ENCODE measurements around the gene RAB10.
"Not testable (repeated sequence)": the region's sequence is repeated elsewhere in the genome, so short reads cannot be mapped to it uniquely, and the experiment has no call there.

The RAB10 gene

DNA sequence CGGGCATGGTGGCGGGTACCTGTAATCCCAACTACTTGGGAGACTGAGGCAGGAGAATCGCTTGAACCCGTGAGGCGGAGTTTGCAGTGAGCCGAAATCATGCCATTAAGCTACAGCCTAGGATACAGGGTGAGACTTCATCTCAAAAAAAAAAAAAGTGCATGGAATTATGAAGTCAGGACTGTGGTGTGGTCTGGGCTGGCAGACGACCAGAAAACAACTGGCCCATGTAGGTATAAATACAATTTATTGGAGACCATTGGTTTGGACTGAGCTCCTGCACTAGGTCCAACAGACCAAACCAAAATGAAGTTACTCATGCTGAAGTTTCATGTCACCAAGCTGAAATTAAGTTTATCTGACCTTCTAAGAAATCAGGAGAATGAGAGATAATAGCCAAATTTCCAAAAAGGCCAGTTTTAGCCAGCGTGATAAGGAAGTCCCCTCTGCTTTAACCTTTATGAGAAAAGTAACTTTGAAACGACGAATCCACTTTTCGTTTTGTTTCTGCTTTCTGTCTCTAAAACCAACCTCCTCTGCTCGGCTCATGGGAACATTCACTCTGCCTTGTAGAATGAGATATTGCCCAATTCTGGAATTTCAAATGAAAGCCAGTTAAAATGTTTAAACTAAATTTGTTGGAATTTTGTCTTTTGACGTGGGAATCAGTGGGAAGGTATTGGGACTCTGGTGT, 17.7 kb upstream of the RAB10 start:
- DNase-seq (ENCODE audit: low read depth) = peak; percentile 45

DNA sequence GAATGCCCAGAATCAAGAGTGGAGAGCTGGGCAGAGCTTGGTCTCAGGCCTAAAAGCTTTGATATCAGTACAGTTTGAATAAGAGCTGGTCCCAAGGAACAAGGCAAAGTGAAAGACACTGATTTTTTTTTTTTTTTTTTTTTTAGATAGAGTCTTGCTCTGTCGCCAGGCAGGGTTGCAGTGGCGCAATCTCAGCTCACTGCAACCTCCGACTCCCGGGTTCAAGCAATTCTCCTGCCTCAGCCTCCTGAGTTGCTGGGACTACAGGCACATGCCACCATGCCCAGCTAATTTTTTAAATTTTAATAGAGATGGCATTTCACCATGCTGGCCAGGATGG, 17.2 kb upstream of the RAB10 start:
- not testable (repeated sequence) for DNase-seq (ENCODE audit: low read depth)

DNA sequence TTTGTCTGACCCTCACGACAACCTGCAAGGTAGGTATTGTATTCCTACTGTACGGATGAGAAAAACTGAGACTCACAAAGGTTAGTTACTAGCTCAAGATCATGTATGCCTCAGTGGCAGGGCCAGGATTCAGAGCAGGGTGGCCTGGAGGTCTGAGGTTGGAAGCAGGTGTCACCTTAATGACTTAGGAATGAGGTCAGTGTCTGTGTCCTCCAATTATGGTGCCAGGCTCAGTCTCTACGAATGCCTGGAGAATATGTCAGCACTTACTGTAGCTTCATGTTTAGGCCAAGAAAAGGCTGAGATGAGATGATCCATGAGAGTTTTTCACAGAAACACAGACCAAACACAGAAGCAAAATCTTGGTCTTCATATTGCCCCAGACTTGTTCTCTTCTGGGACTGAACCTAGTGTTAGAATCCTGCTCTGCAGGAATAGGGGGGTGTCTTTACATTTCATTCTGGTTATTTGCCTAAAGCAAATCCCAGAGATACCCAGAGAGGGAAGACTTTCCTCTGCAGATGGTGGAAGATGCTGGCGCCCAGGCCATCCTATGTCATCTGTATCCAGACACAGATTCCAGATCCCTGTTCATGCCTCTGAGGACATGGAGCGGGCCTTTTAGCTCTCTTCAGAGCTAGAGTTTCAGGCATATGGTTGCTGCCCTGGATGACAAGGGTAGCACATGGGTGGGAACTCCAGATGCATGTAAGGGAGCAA, 16.3 kb upstream of the RAB10 start:
- no peak for DNase-seq (ENCODE audit: low read depth)

DNA sequence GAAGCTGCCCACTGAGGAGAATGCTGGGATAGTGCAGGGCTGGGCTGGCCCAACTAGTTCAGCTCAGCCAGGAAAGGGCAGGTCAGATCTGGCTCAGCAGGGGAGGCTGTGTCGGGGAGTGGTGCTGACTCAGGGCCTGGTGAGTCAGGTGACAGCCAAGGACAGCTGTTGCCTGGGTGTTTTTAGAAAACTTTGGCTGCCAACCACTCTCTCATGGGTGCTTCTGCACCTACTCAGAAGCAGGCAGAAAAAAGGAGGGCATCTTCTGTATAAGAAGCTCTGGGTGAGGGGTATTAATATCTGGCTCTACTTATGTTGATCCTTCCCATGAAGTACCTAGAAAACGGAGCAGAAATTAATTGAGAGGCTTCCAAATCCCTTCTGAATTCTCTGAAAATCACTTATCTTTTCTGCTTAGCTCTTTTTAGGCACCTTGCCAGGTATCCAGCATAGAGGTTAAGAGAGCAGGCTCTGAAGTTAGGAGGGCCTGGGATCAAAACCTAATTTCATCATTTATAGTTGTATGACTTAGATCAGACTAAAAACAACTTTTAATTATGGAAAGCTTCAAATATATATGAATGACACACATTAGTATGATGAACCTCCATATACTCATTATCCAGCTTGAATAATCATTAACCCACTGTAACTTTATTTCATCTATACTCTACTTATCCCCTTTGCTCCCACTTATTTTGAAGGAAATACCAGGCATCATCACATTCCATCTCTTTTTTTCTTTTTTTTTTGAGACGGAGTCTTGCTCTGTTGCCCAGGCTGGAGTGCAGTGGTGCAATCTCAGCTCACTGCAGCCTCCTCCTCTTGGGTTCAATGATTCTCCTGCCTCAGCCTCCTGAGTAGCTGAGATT, 15.5 kb upstream of the RAB10 start:
- peak; percentile 82 for DNase-seq (ENCODE audit: low read depth)

DNA sequence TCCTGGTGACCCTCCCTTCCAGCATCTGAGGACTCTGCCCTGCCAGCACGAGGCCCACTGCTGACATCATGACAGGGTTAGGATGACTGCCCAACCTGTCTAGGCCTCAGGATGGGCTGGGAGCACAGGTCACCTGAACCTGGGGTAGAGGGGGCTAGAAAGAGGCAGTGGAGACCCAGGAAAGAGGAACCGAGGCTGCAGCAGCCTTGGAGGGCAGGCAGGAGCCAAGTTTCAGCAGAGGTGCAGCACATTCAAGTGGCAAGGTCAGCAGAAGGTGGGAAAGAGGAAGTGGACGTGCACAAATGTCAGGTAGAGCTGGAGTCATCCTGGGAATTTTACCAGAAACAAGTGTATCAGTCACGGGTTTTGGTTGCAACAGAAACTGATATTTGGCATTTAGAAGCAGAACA, 13.6 kb upstream of the RAB10 start:
- DNase-seq (ENCODE audit: low read depth) = no peak

DNA sequence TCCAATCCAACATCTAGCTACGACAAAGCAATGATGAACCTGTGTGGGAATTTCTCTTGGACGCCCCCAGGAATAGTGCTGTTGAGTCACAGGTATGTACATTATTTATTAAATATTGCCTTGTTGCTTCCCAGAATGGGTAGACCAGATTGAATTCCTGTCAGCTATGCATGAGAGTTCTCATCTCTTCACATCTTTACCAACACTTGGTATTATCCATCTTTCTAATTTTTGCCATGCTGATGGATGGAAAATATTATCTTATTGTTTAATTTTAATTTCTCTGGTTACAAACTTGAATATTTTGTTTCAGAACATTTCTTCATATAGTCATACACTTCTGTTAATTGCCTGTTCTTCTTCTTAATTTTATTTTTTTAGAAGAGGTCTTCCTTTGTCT, 9.6 kb upstream of the RAB10 start:
- no peak for DNase-seq (ENCODE audit: low read depth)

DNA sequence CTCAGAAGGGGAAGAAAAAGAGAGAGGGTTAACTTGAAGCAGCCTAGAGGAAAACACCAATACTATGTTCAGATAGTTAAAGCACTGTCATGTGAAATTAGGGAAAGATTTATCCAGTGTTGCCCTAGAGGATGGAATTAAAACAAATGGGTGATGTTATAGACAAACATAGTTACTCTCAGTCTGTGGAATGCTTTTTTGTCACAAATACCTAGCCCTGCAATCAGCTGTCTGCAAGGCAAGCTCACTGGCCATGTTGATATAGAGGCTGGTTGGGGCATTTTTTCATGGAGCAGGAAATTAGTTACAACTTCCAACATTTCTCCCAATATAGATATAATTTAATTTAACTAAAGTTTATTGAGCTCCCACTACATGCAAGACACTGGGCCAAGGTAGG, 8.4 kb upstream of the RAB10 start:
- DNase-seq (ENCODE audit: low read depth) = no peak

DNA sequence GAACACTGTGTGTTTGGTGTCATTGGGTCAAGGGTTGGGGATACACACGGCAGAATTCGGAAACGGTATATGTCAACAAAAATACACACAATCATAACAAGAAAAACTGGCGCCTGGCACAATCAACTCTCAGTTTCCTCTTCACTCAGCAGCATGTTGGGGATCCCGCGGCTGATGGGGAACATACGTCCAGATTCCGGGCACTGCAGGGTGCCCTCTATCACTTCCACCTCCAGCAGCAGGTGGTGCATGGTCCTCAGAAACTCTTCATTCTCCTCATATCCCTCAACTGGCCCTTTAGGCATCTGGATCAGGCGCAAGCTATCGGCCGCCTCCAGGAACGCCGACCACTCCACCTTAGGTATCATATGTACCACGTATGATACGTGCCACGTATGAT, 5.8 kb upstream of the RAB10 start:
- DNase-seq (ENCODE audit: low read depth) = not testable (repeated sequence)

DNA sequence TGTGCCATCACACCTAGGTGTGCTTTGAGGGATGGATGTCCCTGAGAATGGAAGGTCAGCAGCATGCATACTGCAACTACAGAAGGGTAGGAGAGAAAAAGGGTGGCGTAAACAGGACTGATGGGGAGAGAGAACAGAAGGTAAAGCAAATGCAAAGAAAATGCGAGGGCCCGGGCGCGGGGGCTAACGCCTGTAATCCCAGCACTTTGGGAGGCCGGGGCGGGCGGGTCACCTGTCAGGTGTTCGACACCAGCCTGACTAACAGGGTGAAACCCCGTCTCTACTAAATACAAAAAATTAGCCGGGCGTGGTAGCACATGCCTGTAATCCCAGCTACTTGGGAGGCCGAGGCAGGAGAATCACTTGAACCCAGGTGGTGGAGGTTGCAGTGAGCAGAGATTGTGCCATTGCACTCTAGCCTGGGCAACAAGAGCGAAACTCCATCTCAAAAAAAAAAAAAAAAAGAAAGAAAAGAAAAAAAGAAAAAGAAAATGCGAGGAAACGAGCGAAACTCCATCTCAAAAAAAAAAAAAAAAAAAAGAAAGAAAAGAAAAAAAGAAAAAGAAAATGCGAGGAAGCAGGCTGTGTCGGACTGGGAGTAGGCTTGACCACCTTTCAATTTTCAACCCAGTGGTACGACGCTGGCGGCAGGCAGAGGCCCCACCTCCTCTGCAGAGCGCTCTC, 1.2 kb upstream of the RAB10 start:
- DNase-seq (ENCODE audit: low read depth) = not testable (repeated sequence)

DNA sequence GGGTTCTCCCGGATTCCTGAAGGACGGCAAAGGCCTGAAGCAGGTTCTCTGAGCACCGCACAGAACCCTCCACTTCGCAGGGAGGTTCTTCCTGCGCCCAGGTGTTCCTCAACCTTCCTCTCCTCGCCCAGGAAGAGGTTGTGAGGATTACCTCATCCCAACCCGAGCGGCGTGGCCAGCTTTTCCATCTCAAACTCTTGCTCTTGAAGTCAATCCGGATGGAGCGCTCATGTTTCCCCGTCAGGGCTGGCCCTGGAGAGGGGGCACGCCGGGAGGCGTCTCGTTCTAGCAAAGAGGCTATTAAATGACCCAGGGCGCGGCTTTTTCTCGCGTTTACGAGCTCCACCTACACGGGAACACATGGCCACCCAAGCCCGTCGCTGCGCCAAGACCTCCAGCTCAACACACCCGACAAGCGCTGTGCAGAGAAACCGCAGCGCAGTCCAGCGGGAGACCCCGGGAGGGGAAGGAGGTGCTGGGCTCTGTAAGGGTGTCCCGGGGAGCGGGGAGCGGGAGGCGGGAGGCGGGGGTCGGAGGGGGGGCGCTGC, 540 bp upstream of the RAB10 start:
- peak; percentile 86 for DNase-seq (ENCODE audit: low read depth)

DNA sequence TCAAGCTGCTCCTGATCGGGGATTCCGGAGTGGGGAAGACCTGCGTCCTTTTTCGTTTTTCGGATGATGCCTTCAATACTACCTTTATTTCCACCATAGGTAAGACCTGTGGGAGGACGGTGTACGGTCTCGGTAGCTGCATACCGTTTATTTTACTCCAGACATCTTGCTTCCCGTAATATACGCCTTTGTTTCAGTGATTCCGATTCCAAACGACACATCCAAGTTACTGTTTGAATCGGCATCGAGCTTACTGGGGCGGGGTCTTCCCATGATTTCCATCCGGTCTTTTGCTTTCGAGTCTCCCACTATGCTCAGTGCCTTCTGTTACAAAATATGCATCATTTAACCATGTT, 731 bp downstream of the RAB10 start:
- DNase-seq (ENCODE audit: low read depth) = no peak

DNA sequence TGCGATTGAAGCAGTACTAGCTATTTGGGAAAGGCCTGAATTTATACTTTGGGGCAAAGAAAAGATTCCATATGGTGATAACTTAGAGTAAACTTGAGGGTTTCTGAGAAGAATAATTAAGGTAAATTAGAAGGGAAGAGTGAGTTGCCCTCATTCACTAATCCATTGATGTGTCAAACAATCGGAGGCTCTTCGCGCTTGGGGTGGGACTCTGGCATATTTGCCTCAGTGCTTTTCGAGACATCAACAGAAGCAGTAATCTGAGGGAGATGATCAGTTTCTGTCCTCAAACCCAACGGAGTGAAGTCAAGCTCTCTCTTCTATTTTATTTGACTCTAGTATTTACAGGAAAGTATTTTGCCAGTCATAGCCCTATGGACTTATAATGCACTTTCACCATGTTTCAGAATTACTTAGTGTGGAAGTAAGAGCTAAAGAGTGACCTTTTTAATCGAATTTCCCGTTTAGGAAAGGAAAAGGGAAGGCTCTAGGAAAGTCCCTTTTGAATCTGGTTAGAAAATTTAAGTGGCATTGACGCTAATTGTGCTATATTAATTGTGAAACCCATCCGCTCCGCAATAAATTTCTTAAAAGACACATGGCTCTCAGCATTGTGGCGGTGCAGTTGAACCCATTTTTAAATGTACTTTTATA, 1.3 kb downstream of the RAB10 start:
- no peak for DNase-seq (ENCODE audit: low read depth)

DNA sequence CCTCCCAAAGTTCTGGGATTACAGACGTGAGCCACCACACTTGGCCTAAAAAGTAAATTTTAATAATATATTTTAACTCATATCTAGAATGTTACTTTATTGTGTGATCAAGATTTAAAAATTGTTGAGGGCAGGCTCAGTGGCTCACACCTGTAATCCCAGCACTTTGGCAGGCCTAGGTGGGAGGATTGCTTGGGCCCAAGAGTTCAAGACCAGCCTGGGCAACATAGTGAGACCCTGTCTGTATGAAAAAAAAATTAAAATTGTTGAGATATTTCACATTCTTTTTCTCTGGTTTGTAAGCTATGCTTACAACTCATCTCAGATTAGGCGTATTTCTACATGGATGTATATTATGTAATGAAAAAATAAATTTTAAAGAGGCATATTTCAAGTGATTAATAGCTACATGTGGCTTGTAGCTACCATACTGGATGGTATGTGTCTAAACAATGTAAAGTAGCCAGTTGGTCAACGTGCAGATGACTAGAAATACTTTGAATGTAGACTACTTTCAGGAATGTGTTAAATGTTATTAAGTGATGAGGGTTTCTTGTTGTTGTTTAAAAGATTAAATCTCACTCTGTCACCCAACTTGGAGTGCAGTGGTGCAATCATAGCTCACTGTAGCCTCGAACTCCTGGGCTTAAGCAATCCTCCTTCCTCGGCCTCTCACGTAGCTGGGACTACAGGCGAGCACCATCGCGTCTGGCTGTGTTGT, 5.9 kb downstream of the RAB10 start:
- no peak for DNase-seq (ENCODE audit: low read depth)

DNA sequence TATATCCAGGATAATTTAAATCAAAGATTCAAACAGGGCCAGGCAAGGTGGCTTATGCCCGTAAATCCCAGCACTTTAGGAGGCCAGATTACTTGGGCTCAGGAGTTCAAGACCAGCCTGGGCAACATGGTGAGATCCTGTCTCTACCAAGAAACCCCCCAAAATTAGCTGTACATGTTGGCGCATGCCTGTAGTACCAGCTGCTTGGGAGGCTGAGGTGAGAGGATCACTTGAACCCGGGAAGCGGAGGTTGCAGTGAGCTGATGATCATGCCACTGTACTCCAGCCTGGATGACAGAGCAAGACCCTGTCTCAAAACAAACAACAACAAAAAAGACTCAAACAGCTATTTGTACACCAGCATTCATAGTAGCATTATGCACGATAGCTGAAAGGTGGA, 9.2 kb downstream of the RAB10 start:
- no peak for DNase-seq (ENCODE audit: low read depth)

DNA sequence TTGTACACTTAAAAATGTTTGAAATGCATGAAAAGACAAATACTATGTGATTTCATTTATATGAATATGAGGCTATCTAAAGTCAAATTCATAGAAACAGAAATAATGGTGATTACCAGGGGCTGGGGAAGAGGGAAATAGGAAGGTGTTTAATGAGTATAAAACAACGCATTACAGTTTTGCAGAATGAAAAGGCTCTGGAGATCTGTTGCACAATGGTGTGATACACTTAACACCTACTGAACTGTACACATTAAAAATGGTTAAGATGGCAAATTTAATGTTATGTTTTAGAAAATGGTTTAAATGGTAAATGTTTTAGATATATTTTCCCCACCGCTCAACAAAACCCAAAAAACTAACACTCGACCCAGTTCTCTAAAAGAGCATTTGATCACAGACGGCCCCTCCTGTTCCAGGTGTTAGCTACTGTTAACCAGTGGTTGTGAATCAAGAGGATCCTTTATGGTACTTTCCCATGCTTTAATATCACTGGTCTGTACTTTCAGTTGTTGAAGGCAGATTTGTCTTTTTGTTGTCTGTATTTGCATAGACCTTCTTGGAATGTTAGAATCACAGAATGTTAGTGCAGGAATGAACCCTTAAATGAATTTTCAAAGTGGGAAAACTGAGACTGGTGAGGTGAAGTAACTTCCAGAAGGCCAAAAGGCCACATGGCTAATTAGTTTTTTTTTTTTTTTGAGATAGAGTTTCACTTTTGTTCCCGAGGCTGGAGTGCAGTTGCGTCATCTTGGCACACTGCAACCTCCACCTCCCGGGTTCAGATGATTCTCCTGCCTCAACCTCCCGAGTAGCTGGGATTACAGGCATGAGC, 10.2 kb downstream of the RAB10 start:
- DNase-seq (ENCODE audit: low read depth) = peak; percentile 57

DNA sequence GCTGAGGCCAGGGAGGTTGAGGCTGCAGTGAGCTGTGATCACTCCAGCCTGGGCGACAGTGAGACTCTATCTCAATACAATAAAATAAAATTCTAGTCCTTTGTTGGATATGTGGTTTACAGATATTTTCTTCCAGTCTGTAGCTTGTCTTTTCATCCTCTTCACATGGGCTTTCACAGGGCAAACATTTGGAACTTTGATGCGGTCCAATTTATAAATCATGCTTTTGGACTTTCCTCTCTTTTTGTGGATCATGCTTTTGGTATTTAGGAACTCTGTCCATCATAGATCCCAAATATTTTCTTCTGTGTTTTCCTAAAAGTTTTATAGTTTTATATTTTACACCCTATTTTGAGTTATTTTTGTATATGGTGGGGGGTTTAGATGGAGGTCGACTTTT, 14.9 kb downstream of the RAB10 start:
- DNase-seq (ENCODE audit: low read depth) = no peak

DNA sequence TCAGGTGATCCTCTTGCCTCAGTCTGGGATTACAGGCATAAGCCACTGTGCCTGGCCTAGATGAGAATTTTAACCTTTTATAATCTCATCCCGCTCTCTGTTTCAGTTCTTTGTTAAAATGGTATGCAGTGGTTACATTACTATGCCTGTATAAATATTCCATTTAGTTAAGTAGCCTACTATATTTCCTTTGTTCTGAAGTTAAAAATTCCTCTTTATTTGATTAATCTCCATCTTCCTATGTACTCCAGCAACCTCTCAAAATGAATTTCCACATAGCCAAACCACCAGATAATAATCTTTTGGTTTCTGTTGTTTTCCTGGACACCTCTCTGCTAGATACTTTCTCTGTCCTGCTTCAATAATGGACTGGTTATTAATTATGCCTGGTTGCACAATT, 15.8 kb downstream of the RAB10 start:
- no peak for DNase-seq (ENCODE audit: low read depth)

DNA sequence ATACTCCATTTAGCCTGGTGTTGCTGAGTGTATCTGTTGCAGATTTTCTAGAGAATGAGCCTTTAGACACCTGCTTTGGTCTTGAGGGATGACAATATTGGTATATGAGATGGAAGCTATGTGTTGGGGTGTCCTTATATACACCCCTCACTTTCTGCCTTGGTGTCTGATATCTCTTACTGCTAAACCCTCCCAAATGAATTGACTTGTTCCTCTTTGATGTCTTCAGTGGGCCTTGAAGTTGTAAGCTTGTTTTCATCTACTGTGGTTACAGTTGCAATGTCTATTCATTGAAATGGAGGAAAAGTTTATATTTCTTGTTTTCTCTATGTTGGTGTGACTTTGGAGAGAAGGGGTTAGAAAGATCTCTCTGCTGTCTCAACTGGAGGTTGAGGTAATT, 18.9 kb downstream of the RAB10 start:
- no peak for DNase-seq (ENCODE audit: low read depth)

DNA sequence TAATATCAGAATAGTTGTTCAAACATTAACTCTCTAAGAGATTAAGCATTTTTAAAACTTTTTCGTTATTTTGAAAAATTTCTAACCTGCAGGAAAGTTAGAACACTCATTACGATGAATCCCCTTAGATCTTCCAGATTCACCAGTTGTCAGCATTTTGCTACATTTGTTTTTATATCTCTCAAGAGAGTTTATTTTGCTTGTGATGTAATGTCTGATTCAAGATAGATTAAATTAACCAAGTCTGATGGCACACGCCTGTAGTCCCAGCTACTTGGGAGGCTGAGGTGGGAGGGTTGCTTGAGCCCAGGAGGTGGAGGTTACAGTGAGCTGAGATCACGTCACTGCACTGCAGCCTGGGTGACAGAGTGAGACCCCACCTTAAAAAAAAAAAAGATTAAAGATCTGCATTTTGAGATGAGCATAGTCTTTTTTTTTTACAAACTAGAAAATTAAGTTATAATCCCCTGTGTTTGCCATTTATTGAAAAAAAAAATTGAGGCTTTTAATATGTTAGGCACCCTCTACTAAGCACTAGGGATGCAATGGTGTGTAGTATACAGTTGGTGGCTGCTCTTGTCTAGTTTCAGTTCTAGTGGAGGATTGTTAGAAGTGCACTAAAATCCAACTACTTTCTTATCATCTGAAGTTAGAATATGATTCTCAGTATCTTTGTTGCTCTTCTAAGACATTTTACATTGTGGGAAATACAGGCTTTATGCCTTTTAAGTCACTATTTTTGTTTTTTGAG, 20.9 kb downstream of the RAB10 start:
- DNase-seq (ENCODE audit: low read depth) = no peak
